ENCODE data around the gene TEDC1.

DNA sequence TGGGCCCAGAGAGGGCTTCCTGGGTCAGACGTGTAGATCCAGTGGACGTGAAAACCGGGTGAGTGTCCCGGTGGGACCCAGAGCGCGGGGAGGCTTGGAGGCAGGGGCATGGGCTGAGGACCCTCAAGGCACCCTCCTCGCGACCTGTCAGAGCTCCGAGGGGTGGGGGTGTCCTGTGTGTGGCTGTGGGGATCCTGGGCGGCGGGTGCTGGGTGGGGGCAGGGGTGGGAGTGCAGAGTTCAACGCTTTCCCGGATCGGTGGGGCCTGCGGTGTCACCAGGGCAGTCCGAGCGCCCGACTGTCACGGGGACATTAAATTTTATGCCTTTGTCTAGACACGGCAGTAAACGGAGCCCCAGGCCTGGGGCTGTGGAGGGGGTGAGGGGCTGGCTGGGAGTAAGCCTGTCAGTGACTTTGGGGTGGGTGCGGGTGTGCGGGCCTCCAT lies 36.4 kb downstream of the TEDC1 start:
- no peak for TF ChIP-seq CTCF (IDR thresholded peaks at IDR 0.05)
- no peak for TF ChIP-seq POLR2A (IDR thresholded peaks at IDR 0.05)
- TF ChIP-seq POLR2AphosphoS5 (IDR thresholded peaks at IDR 0.05) = no peak

Data from breast epithelium (tissue), 3 donors.